Mammary epithelial cell (primary cell): Measurements from ENCODE around the gene TOGARAM2.

Experiments used
- CTCF ChIP-seq, 2 donors: IDR thresholded peaks in 1 of 2; conservative IDR thresholded peaks in 1 of 2; 2 replicates each; pipeline ENCODE4 v1.5.1; 2011 to 2012; ENCODE audit warnings: inconsistent platforms in 2 of 2, low read length in 2 of 2, mild to moderate bottlenecking in 2 of 2, control low read depth in 1 of 2, low read depth in 1 of 2; ENCODE audit not compliant: insufficient read depth in 1 of 2; ENCODE audit errors: extremely low read depth in 1 of 2
- EZH2 ChIP-seq: IDR thresholded peaks from 2 replicates; pipeline ENCODE4 v1.6.1; 2012; ENCODE audit warnings: low read length, inconsistent platforms, borderline replicate concordance

DNA sequence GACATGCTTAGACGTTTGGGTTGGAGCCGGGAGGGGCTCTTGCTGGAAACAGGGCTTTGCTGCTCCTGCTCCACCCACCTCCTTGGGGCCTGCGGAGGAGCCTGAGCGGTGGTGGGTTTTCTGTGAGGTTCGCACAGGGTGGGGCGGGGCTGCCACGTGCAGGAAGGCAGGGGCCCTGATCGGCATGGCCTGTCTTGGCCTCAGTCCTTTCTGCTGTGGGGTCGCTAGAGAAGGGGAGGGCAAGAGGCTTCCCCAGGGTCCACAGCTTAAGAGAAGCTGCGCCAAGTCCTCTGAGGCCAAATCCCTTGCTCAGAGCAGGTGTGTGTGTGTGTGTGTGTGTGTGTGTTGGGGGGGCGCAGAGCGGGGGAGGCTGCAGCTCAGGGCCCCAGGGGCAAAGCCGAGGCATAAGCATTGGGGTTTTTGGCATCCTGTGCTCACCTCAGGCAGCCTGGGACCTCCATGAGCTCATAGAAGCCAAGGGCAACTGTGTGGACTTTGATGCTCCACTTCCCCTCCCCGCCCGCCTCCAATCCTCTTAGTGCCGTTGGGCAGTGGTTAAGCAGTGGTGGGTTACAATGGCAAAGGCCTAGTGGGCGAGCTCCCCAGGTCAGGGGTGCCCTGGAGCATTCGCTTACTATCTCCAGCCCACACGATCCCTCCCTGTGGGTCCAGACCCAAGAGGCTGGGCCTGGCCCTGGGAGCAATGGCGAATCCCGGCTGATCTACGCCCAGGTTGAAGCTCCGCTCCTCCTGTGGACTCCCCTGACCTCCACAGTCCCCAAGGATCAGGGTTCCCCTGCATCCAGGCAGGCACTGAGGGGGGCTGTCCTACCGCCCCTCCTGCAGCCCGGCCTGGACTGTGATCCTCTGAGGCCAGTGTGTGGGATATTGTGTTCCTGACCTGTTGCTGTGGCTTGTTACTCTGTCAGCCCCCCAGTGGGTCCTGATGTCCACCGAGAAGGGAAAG is 28.9 kb downstream of the TOGARAM2 start:
- TF ChIP-seq CTCF (conservative IDR thresholded peaks at IDR 0.05 in 1 of 2, IDR thresholded peaks at IDR 0.05 in 1 of 2; ENCODE audit: extremely low read depth in 1 of 2, insufficient read depth in 1 of 2, low read depth in 1 of 2, low read length in 2 of 2) (no peak), EZH2 (no peak)
